A549 (cell line): ENCODE results near the gene GRIK2.

ENCODE experiments used
- CHD2 ChIP-seq: fragments of 150-350 bp; IDR thresholded peaks from 2 replicates; pipeline ENCODE4 v1.6.1; 2014; ENCODE audit warnings: low read length; ENCODE audit not compliant: partially characterized antibody
- EP300 ChIP-seq, 2 experiments: fragments of >200 bp; sonication (Bioruptor Twin); formaldehyde crosslinking; IDR thresholded peaks; 2 replicates in 1 of 2; 3 replicates in 1 of 2; pipeline ENCODE4 v1.6.1; 2016 to 2017
- NFE2L2 ChIP-seq: fragments of 150-350 bp; conservative IDR thresholded peaks from 2 replicates; pipeline ENCODE4 v1.6.1; 2014; ENCODE audit warnings: low read length
- POLR2A ChIP-seq: IDR thresholded peaks from 2 replicates; pipeline ENCODE4 v1.6.1; 2012; ENCODE audit warnings: mild to moderate bottlenecking, low read length
- POLR2AphosphoS2 ChIP-seq: conservative IDR thresholded peaks from 2 replicates; pipeline ENCODE4 v1.6.1; 2012; ENCODE audit warnings: low read length, improper control_type of control experiment, inconsistent platforms
- SMC3 ChIP-seq: fragments of >200 bp; sonication (Bioruptor Twin); formaldehyde crosslinking; IDR thresholded peaks from 3 replicates; pipeline ENCODE4 v1.6.1; 2018; ENCODE audit warnings: inconsistent platforms

GRCh38 chr6:101578306-101578705 lies 184.8 kb downstream of the GRIK2 start:
- TF ChIP-seq EP300 (IDR thresholded peaks at IDR 0.05) (no peak), NFE2L2 (no peak), CHD2 (no peak), POLR2AphosphoS2 (no peak), SMC3 (no peak), POLR2A (no peak)
